Aorta (tissue), 5 donors: ENCODE measurements around the gene SPRY1. TPM values are rescaled to one million over a fixed set of nuclear protein-coding genes. Genes with fewer than 3 reads are reported as not detected.
A peak's percentile ranks its signal among the peaks of the same experiment; 100 is the strongest.

Experiments used
- ATAC-seq: fragments of 200-7000 bp; cut with Tn5 transposase; one replicate; pipeline ENCODE4 v1.9.1; 2022; ENCODE audit warnings: moderate library complexity; ENCODE audit not compliant: low FRiP score
- DNase-seq, 2 donors: peaks; one replicate each; pipeline ENCODE4 v3.0.0-alpha.2; 2020
- H3K27ac ChIP-seq, 2 donors: one replicate each; pipeline ENCODE4 v1.5.1; 2013; ENCODE audit warnings: low read length in 2 of 2, mild to moderate bottlenecking in 2 of 2, moderate library complexity in 2 of 2, control low read depth in 1 of 2, inconsistent platforms in 1 of 2, low read depth in 1 of 2
- H3K27me3 ChIP-seq, 2 donors: one replicate each; pipeline ENCODE4 v1.6.1; 2013; ENCODE audit warnings: control low read depth in 1 of 2, low read length in 1 of 2, mild to moderate bottlenecking in 1 of 2, moderate library complexity in 1 of 2; ENCODE audit not compliant: insufficient read depth in 2 of 2, control insufficient read depth in 1 of 2
- H3K36me3 ChIP-seq, 2 donors: one replicate each; pipeline ENCODE4 v1.6.1; 2013; ENCODE audit warnings: control low read depth in 1 of 2, low read length in 1 of 2, mild to moderate bottlenecking in 1 of 2; ENCODE audit not compliant: insufficient read depth in 2 of 2, control insufficient read depth in 1 of 2
- H3K4me1 ChIP-seq, 2 donors: one replicate each; pipeline ENCODE4 v1.6.1; 2013; ENCODE audit warnings: low read length in 2 of 2, control low read depth in 1 of 2, mild to moderate bottlenecking in 1 of 2, moderate library complexity in 1 of 2; ENCODE audit not compliant: insufficient read depth in 2 of 2, control insufficient read depth in 1 of 2
- H3K4me3 ChIP-seq, 2 donors: one replicate each; pipeline ENCODE4 v1.5.1; 2013; ENCODE audit warnings: low read length in 2 of 2, control low read depth in 1 of 2, mild to moderate bottlenecking in 1 of 2
- H3K9me3 ChIP-seq: one replicate; pipeline ENCODE4 v1.6.1; 2013; ENCODE audit warnings: mild to moderate bottlenecking, low read length; ENCODE audit not compliant: control insufficient read depth
- whole genome bisulfite sequencing, 2 donors: extraction: QIAGEN DNeasy Blood & Tissue Kit; methylation state at CpG; one replicate each; pipeline ENCODE4 v1.1.7; 2013; 5-methylcytosine and 5-hydroxymethylcytosine counted together
- intact Hi-C, 2 donors: fragments of 100-400 bp; cut with DNase I; formaldehyde crosslinking; loops; one replicate each; pipeline versions ENCODE4 v1.14.2 to v1.15.0; 2022
- polyA plus RNA-seq, 2 donors: library from polyadenylated mRNA; stranded (reverse); fragments of 200-250 nt; gene quantifications; one replicate each; pipeline ENCODE4 v1.2.3, GENCODE V29; 2013
- total RNA-seq, 2 donors: library from RNA; stranded (reverse); fragmentation: NEBNext Ultra II Directional; extraction: Animal tissue kit (Norgen Biotek cat#: 25700); gene quantifications; one replicate each; pipeline ENCODE4 v1.2.1, GENCODE V29; 2021
- donor health status: healthy with polysubstance abuse.
- donor health status: Bipolar disorder and iron deficiency.
- donor health status: DM: no; HTN: no; CAD: no.
- donor health status: DM: no; HTN: no; CAD: no.
- donor health status: DM: yes; HTN: yes; CAD: no.

The SPRY1 gene
- total and polyA plus RNA-seq, 4 donors, result 21.0 to 210 (median 151) TPM

- Histone ChIP-seq H3K27me3 (no peaks in the 10 kb centered on the region), H3K27ac (no peak overlapping the region), H3K9me3 (no peaks in the 10 kb centered on the region), H3K4me1 (no peaks in the 10 kb centered on the region), H3K4me3 (no peak overlapping the region), H3K36me3 (no peaks in the 10 kb centered on the region)
- DNase-seq (peak in 1 of 2 donors; percentile 80), ATAC-seq (no peak)
- intact Hi-C loops, result no loop called here
Observed at GRCh38 chr4:123452616-123453015, 56.0 kb downstream of the SPRY1 start.

- intact Hi-C loops, result no loop called here
- Histone ChIP-seq H3K36me3 (no peaks in the 10 kb centered on the region), H3K27ac (no peak overlapping the region), H3K4me3 (no peak overlapping the region), H3K9me3 (no peaks in the 10 kb centered on the region), H3K4me1 (no peaks in the 10 kb centered on the region), H3K27me3 (no peaks in the 10 kb centered on the region)
- DNase-seq, result no peak
- 93 to 99% methylated on average over 3 of the region's 3 CpGs for WGBS, 2 donors
- ATAC-seq, result no peak
Observed at GRCh38 chr4:123453061-123453680, 56.6 kb downstream of the SPRY1 start.
